H1 (cell line): ENCODE results near the gene PC. TPM values are rescaled to one million over a fixed set of nuclear protein-coding genes. Genes with fewer than 3 reads are reported as not detected.

Source experiments
- EP300 ChIP-seq, 2 experiments: IDR thresholded peaks; 1 replicate in 1 of 2; 2 replicates in 1 of 2; pipeline ENCODE4 v1.6.1; 2011 to 2012; ENCODE audit warnings: low read depth in 2 of 2, low read length in 2 of 2, mild to moderate bottlenecking in 2 of 2, borderline replicate concordance in 1 of 2, inconsistent platforms in 1 of 2, moderate library complexity in 1 of 2
- EZH2 ChIP-seq: fragments of 200-600 bp; sonication (generic); IDR thresholded peaks from 2 replicates; pipeline ENCODE4 v1.7.1; 2012; ENCODE audit warnings: low read depth, mild to moderate bottlenecking, moderate library complexity, low read length, inconsistent platforms; ENCODE audit not compliant: severe bottlenecking
- JUN ChIP-seq: IDR thresholded peaks from 2 replicates; pipeline ENCODE4 v1.6.1; 2011; ENCODE audit warnings: low read depth, mild to moderate bottlenecking, improper control_type of control experiment, low read length
- MAFK ChIP-seq: IDR thresholded peaks from 2 replicates; pipeline ENCODE4 v1.6.1; 2012; ENCODE audit warnings: low read depth, mild to moderate bottlenecking, improper control_type of control experiment, low read length
- SP4 ChIP-seq: IDR thresholded peaks from 2 replicates; pipeline ENCODE4 v1.6.1; 2012; ENCODE audit warnings: low read length, inconsistent platforms
- polyA plus RNA-seq, 7 experiments: library from polyadenylated mRNA; depleted of rRNA in 3 of 7; stranded (reverse) in 5 of 7; unstranded in 2 of 7; fragments of >200 nt in 5 of 7; fragments of 200-250 nt in 2 of 7; gene quantifications; 1 replicate in 5 of 7; 2 replicates in 1 of 7; 4 replicates in 1 of 7; pipeline versions ENCODE4 v1.2.1 to v1.2.3, GENCODE V29; 2011 to 2013; ENCODE audit warnings: missing spikeins in 2 of 7, mixed read lengths in 2 of 7
- total RNA-seq: library from RNA; stranded (reverse); fragmentation: NEBNext Ultra II Directional; extraction: Animal tissue kit (Norgen Biotek cat#: 25700); gene quantifications from 2 replicates; pipeline ENCODE4 v1.2.1, GENCODE V29; 2021
- TF ChIP-seq, protein P1 (sequence below): IDR thresholded peaks from 2 replicates; pipeline ENCODE4 v1.6.1; 2012; ENCODE audit warnings: low read length, inconsistent platforms

The PC gene
- total and polyA plus RNA-seq, 2 of the 8 experiments (the other 6 are each of a cell fraction or from before 2014, with no cell fraction given) = 11.5 to 27.5 TPM

DNA sequence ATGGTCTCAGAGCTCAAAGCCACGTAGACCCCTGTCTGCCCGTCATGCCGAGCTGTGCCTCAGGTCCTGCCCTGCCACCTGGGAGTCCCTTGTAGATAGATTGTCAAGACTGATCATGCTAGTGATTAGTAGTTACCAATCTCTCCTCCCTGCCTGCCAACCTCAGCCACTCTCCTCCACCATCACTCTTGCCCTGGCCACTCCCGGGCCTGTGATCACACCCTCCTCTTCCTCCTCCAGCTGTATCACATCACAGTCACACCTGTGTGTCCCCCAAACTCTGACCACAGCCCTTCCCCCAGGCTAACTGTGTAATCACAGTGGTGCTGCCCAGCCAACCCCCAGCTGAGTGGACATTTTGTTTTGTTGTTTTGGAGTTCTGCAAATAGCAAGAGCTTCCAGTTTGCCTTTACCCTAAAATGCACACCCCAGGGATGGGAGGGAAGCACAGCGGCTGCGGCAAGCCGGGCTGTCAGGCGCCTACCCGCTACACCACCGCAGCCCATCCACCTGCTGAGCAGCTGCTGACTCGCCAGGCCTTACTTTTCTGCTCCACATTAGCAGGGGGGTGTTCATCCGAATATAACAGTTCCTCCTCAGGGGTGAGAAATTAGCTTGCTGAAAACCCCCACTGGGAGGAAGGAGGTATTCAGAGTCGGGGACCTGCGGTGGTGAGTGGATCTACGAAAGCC, 55.6 kb downstream of the PC start (continued):
- TF ChIP-seq, protein P1, sequence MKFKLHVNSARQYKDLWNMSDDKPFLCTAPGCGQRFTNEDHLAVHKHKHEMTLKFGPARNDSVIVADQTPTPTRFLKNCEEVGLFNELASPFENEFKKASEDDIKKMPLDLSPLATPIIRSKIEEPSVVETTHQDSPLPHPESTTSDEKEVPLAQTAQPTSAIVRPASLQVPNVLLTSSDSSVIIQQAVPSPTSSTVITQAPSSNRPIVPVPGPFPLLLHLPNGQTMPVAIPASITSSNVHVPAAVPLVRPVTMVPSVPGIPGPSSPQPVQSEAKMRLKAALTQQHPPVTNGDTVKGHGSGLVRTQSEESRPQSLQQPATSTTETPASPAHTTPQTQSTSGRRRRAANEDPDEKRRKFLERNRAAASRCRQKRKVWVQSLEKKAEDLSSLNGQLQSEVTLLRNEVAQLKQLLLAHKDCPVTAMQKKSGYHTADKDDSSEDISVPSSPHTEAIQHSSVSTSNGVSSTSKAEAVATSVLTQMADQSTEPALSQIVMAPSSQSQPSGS = no peak
- TF ChIP-seq SP4 (no peak), EZH2 (no peak), JUN (no peak), MAFK (no peak), EP300 (IDR thresholded peaks at IDR 0.05; ENCODE audit: borderline replicate concordance in 1 of 2, low read depth in 2 of 2, low read length in 2 of 2) (no peak)
